CMK (cell line): ENCODE data around the gene CORO1C.
A peak's percentile ranks its signal among the peaks of the same experiment; 100 is the strongest.
"Not testable (repeated sequence)": the region's sequence is repeated elsewhere in the genome, so short reads cannot be mapped to it uniquely, and the experiment has no call there.

ENCODE experiments used
- DNase-seq: peaks from one replicate; pipeline ENCODE4 v3.0.0-alpha.2; 2010; ENCODE audit warnings: low read depth

CORO1C gene

DNA sequence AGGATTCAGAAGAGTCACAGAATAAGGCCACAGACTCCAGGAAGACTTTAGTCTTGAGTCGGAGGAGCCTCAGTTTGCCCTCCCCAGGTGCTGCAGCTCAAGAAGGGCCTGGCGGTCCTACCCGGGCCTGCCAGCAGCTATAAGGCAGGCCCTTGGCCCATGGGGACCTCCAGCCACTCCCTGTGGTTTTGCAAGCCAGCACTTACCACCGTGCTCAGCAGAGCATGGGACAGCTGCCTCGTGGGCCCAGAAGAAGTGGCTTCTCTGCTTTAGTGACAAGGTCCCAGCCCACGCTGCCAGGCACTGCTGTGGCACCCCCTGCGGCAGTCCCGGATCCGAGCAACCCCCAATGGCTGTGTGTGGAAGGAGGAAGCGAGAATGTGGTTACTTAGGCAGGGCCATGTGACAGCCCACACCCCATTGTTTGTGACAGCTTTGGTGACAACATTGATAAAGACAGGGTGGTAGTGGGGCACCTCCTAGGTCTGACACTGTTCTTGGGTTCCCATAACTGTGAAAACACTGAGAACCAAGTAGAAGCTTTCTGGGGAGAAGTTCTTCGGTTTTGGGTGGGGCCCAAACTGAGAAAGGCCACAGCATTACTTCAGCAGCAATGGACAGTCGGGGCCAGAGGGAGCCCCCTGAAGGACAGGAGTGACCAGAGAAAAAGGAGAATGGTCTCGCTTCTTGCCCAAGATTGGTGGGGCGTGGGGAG is 97.6 kb downstream of the CORO1C start, which contains the start of gene SELPLG:
Gene SELPLG (minus strand): TSS at position 361 of the 715 bp plus-strand sequence. CDS start 9,587 bp downstream, outside the sequence.
- DNase-seq = peak; percentile 94

DNA sequence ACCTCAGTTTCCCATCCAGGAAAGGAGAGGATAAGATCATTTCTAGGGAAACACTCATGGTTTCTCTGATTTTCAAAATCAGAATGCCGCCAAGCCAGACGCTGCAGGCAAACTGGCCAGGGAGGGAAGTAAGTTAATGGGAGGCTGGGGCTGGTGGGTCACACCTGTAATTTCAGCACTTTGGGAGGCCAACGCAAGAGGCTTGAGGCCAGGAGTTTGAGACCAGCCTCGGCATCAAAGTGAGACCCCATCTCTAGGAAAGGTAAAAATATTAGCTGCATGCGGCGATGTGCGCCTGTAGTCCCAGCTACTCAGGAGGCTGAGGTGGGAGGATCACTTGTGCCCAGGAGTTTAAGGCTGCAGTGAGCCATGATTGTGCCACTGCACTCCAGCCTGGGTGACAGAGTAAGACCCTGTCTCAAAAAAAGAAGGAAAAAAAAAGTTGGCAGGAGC is 98.2 kb downstream of the CORO1C start:
- no peak for DNase-seq

DNA sequence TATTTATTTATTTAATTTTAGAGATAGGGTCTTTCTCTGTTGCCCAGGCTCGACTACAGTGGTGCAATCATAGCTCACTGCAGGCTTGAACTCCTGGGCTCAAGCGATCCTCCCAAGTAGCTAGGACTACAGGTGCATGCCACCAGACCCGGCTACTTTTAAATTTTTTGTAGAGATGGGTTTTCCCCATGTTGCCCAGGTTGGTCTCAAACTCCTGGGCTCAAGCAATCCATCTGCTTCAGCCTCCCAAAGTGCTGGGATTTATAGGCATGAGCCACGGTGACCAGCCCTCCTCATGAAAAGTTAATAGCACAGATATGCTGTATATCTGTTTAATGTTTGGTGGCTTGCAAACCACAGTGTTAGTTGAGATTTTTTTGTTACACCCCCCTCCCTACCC is 100.1 kb downstream of the CORO1C start:
- not testable (repeated sequence) for DNase-seq

DNA sequence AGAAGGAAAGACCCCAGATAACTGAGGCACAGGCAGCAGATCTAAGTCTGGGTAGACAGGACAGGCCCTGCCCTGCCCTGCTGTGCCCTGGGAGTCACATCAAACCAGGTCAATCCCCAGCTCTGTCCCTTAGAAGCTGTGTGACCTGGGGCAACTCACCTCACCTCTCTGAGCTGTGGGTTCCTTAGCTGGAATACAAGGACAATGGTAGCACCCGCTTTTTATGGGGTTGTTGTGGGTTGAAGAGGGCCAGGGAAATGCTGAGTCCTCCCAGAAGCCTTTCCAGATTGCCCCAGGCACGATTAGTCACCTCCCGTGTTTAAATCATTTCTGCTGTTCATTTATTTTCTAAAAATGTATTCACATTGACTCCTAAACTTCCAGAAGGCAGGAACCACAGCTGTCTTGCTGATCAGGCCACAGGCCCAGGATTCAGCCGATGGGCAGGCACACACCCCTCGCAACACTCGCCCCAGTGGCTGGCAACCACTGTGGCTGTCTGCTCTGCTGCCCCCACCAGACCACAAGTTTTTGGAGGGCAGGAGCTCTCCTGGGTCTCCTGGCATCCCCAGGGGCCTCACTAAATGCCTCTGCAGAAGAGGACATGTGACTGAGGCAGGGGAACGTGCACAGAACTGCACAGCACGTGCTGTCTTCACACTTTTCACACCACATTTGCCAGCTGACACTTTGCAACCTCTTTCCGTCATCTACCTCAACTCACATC is 100.7 kb downstream of the CORO1C start:
- DNase-seq = no peak

DNA sequence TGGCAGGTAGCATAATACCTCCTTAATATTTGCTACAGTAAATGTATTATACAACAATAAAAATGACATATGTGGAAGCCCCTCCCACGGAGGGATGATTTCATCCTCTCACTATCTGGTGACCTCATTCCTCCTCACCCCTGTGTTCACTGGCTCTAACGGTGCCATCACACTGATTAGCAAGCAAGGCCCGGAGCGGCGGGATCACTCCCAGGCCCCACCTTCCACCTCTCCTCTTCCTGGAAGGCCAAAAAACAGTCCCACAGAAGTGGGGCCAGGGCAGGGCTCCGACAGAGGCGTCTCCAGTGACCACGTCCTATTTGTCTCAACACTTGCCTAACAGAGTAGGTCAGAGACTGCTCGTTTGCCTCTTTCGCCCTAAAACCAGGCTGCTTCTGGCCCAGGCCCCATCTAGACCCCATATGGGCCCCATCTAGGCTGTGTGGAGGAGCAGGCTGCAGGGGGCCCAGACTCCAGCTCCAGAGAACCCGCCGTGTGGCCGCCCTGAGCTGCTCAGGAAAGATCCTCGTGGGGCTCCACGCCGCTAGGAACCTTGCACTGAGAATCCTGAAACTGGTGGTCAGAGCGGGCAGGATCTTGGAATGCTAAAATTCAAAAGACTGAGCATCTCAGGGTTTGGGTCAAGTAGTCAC is 101.4 kb downstream of the CORO1C start:
- peak; percentile 66 for DNase-seq

DNA sequence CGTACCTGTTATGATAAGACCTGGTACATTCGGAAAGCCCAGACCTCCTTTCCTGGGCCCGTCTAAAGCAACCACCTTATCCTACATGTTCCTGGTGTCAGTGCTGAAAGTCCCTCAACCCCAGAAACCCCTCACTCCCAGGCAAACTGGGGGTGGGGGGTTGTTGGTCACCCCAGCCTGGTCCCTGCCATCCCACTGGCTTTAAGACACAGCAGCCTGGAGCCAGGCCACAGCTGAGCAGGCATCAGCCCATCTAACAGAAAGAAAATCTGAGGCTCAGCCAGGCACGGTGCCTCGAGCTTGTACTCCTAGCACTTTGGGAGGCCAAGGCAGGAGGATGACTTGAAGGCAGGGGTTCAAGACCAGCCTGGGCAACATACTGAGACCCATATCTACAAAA is 102.2 kb downstream of the CORO1C start:
- DNase-seq = no peak

DNA sequence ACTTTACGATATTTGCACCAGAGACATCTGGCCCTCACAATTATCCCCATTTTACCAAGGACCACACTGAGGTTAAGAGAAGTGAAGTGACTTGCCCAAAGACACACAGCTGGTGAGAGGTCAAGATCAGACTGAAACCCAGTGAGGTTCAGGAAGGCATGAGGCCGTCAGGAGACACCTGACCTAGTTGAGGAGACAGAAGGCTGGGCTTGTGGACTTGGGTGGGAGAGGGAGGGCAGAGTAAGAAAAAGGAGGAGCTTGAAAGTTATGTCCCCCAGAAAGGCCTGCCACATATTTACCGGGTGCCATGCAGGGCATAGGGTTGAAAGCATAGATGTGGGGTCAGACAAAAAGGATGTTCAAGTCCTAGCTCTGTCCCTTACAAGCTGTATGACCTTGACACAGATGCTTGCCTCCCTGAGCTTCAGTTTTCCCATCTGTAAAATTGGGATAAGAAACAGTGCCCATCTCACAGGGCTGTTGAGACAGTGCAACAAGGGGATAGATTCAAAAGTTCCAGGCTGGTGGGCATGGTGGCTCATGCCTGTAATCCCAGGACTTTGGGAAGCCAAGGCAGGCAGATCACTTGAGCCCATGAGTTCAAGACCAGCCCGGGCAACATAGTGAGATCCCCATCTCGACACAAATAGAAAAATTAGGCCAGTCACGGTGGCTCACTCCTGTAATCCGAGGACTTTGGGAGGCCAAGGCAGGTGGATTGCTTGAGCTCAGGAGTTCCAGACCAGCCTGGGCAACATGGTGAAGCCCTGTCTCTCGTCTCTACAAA is 104.0 kb downstream of the CORO1C start:
- DNase-seq = no peak

DNA sequence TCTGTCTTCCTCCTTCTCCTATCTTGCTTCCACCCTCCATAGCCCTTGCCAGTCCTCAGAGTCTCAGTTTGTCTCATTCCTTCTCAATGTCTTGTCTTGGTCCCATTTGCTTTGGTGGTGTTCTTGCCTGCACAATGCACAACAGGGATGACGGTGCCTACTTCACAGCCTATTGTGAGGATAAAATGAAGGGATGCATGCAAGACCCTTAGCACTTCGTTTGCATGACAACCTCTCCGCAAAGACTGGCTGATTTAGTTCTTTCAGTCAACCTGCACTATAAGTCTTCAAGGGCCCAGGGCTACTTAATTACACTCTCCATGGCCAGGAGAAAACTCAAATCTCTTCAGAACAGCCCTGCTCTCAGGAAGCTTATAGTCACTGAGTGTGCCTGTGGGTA is 106.1 kb downstream of the CORO1C start:
- no peak for DNase-seq

DNA sequence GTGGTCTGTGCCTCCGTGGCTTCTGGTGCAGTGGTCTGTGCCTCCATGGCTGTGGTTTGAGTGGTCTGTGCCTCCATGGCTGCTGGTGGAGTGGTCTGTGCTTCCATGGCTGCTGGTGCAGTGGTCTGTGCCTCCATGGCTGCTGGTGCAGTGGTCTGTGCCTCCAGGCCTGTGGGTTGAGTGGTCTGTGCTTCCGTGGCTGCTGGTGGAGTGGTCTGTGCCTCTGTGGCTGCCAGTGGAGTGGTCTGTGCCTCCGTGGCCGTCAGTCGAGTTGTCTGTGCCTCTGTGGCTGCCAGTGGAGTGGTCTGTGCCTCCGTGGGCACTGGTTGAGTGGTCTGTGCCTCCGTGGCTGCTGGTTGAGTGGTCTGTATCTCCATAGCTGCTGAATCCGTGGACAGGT is 107.7 kb downstream of the CORO1C start:
- DNase-seq = no peak

DNA sequence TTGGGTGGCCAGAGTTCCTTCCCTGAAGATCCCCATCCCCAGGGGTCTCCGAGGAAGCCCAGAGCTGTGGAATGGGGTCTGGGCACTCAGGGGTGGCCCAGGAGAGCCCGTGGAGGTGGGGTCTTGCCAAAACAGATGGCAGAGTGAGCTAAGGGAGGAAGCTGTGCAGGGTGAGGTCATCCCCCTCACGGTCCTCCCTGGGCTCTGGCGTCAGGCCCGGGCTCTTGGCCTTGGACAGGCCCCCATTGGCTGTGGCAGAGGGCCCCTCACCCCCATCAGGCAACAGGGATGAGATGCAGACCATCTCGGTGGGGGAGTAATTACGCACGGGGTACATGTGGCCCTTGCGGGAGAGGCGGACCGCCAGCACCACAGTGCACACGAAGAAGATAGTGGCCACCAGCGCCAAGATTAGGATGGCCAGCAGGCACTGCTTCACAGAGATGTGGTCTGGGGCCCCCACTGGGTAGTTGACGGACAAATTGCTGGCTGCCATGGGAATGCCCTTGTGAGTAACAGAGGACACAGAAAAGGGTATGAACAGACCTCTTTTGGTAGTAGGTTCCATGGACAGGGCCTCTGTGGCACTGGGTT is 108.3 kb downstream of the CORO1C start:
- no peak for DNase-seq

DNA sequence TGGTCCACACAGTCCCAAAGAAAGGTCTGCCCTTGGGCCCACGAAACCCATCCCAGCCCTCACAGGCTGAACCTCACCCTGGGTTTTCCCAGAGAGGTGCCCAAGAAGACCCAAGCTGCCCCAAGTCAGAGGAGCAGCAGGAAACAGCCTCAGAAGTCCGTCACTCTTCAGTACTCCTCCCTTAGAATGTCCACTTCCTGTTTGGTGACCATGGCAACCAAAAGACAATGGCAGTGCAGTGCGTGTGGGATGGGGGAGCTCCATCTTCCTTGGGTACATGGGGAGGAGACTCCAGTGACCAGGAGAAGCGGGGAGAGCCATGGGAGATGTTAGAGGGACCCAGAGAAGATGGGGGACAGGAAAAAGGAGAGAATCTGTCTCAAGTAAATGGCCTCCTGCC is 108.9 kb downstream of the CORO1C start:
- DNase-seq = no peak

DNA sequence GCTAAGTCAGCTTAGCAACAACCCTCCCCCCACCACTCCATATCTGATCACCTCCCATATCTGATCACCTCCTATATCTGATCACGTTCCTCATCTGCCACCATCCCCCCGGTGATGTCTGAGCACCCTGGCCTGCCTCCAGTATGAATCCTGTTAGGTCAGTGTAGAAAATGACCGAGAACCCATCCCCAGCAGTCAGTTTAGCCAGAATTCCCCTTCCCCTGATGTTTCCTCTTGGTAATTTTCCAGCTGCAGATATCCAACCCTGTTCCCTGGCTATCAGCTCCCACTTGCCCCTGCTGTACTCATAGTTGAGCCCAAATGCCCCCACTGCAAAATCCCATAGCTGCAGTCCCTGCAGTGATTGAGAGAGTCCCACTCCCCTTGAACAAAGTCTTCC is 110.2 kb downstream of the CORO1C start:
- no peak for DNase-seq

DNA sequence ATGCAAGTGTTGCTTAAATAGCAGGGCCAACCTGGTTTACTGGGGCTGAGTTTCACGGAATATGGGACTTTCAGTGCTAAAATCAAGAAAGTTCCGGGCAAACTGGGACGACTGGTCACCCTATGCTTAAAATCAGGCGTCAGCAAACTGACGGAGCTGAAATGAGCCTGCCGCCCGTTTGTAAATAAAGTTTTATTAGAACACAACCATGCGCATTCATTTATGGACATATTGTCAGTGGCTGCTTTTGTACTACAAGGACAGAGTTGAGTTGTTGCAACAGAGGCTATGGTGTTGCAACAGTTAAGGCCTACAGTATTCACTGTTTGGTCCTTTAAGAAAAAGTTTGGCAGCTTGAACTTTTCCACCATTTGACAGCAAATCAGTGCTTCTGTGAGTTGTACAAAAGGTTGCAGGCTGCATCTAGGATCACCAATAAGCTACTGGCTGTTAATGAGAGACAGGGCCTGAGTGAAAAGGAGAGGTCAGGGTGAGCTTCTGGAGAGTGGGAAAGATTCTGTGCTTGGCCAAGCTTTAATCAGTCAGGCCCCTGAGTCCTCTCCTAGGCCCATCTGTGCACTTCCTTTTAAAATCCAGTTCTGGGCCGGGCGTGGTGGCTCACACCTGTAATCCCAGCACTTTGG is 111.0 kb downstream of the CORO1C start:
- no peak for DNase-seq

DNA sequence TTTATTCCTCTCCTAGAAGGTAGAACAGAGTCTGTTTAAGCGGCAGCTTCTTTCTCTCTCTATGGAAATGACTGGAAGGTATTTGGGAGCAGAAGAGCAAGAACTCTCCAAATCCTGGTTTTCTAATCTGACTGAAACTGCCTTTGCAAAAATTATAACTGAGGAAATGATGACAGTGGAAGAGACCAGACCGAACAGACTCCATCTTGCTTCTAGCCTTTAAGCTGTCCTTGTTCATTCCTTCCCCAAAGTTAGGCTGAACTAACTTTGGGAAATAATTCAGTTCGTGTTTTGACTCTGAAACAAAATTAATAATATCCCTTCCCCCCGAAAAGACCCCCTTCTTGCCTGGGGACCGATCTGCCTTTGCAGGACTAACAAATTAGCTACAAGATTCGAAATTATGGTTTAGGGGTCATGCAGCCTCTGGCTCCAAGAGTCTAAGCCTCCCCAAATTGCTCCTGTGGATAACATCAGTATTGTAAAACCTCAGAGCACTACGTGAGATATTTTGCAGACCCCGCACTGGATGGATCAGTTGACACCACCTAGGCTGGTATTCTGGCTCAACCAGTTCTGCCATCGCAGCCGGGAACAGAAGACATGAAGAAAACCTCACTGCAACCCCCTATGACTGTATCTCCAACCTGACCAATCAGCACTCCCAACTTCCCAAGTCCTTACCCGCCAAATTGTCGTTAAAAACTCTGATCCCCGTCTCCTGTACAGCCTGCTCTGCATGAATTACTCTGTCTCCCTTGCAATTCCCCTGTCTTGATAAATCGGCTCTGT is 111.8 kb downstream of the CORO1C start:
- no peak for DNase-seq

DNA sequence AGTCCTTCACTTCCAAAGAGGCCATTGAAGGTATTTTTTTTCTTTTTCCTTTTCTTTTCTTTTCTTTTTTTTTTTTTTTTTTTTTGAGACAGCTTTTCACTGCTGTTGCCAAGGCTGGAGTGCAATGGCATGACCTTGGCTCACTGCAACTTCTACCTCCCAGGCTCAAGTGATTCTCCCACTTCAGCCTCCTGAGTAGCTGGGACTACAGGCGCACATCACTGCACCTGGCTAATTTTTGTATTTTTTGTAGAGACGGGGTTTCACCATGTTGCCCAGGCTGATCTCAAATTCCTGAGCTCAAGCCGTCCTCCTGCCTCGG is 112.4 kb downstream of the CORO1C start:
- DNase-seq = not testable (repeated sequence)

DNA sequence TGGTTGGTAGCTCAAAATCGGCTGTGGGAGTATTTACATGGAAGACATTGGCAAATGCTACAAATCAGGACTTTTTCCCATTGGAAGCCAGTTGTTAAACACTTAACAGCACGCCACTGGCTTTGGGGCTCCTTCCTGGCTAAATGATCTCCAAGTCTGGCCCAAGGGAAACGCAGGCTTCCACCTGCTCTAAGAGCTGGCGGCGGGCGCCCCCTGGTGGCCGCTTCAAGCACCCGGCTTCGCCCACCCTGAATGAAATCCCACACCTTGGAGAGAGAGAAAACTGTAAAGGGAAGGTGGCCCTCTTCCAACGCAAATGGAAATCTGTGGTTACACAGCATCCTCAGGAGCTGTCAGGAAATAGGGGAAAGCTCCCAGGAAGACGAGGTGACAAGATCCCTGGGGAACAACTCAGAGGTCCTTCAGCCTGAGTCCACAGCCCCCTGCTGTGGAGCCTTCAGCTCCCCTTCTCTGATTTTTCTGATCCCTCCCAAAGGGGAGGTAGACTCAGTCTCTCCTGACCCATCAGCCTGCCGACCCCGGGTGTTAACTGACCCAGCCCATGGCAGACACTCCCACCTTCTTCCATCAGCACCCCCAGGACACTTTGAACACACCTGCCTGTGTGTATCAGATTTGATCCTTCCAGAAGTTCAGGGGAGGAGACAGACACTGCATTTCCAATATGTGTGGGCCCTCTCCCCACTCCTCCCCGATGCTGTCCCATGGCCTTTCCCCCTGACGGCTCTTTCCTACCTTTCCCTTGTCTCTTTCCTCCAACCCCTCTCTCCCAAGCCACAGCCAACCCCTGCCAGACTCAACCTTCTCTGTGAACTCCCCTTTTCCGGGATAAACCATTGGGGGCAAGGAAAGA is 113.0 kb downstream of the CORO1C start:
- DNase-seq = no peak

DNA sequence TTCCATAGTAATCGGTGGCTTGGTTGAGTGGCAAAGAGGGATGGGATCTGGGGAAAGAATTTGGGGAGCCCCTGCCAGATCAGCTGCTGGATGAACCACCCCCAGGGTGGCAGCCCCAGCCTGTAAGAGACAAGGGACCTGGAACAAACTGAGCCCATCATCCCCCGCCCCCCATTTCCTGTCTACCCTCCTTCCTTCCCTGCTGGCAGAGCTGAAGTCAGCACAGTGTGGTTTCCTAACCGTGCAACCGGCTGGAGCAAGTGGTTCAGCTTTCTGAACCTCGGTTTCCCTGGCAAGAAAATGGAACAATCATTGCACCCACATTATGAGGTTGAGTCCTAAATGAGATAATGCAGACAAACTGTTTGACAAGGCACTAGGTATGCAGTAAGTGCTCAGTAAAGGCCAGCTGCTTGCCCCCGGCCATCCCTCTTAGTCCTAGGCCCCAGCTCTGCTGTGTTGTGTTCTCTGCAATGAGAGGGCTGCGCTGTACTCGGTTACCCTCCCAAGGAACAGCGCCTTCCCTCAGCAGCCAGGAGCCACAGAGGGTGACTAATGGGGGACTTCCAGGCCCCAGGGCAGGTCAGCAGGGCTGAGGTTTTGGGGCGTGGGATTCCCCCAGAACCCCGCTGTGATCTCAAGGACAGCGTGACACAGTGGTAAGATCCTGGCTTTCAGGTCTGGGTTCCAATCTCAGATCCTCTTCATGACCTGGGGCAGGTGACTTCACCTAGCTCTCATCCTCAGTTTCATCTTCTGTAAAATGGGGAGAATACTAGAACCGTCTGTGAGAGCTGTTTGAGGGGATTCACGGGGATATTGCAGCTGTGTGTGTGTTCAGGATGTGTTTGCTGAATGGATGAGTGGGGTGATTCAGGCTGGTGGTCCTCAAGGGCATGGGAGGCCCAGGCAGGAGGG is 114.1 kb downstream of the CORO1C start:
- no peak for DNase-seq

DNA sequence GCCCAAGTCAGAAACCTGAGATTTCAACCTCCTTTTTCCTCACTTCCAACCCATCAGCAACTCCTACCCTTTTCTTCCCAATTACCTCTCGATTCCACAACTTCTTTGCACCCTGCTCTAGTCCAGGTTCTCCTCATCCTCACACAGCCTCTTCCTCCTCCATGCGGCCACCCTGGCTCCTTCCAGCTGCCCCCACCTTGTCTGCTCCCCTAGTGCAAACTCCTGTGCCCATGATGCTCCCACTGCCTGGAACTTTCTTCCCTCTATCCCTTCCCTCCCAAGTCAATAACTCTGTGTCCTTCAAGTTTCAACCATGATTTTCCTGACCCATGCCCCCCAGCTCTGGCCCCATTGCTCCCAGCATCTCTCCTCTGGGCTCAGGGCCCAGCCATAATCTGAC is 115.0 kb downstream of the CORO1C start:
- no peak for DNase-seq

DNA sequence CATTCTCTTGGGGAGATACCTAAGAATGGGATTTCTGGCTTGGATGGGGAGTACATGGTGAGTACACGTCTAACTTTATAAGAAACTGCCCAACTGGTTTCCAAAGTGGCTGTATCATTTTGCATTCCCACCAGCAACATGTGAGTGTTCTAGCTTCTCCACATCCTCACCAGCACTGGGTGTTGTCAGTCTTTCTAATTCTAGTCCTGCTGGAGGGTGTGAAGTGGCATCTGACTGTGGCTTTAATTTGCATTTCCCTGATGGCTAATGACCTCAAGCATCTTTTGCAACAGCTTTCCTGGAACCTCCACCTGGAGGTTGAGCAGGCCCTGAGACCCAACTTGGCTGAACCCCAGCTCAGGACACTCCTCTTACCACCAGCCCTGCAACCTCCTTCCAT is 115.4 kb downstream of the CORO1C start:
- no peak for DNase-seq
